Transverse colon (tissue), 4 donors: ENCODE results near the gene RASAL1. TPM values are rescaled to one million over a fixed set of nuclear protein-coding genes. Genes with fewer than 3 reads are reported as not detected.

Experiments used
- DNase-seq: peaks from one replicate; pipeline ENCODE4 v3.0.0-alpha.2; 2019
- H3K27ac ChIP-seq, 4 donors: fragments of 200-600 bp; sonication (generic); 2 replicates each; pipeline ENCODE4 v1.5.1; 2016 to 2018; ENCODE audit warnings: inconsistent platforms in 4 of 4
- H3K27me3 ChIP-seq: fragments of 200-600 bp; sonication (generic); 2 replicates; pipeline ENCODE4 v1.5.1; 2017; ENCODE audit warnings: inconsistent platforms
- H3K36me3 ChIP-seq, 4 donors: fragments of 200-600 bp; sonication (generic); 2 replicates each; pipeline ENCODE4 v1.5.1; 2017 to 2019; ENCODE audit warnings: inconsistent platforms in 4 of 4
- H3K4me1 ChIP-seq, 4 donors: fragments of 200-600 bp; sonication (generic); 2 replicates each; pipeline ENCODE4 v1.5.1; 2017 to 2020; ENCODE audit warnings: inconsistent platforms in 4 of 4
- H3K4me3 ChIP-seq, 4 donors: fragments of 200-600 bp; sonication (generic); 1 replicate in 1 of 4; 2 replicates in 3 of 4; pipeline versions ENCODE4 v1.5.1 to v1.6.1; 2017 to 2019; ENCODE audit warnings: inconsistent platforms in 4 of 4
- H3K9me3 ChIP-seq, 2 donors: fragments of 200-600 bp; sonication (generic); 2 replicates each; pipeline ENCODE4 v1.5.1; 2017 to 2019; ENCODE audit warnings: inconsistent platforms in 2 of 2
- CTCF ChIP-seq, 5 experiments: fragments of 200-600 bp in 3 of 5; fragments of 450-650 bp in 2 of 5; sonication (generic) in 3 of 5; IDR thresholded peaks; 1 replicate in 2 of 5; 2 replicates in 3 of 5; pipeline ENCODE4 v1.5.1; 2016 to 2017; ENCODE audit warnings: antibody characterized with exemption in 5 of 5, inconsistent platforms in 3 of 5, mild to moderate bottlenecking in 2 of 5, moderate library complexity in 1 of 5
- EP300 ChIP-seq: sonication (generic); formaldehyde crosslinking; IDR thresholded peaks from one replicate; pipeline ENCODE4 v1.6.1; 2017; ENCODE audit warnings: antibody characterized with exemption, low read depth
- POLR2A ChIP-seq: fragments of 450-650 bp; IDR thresholded peaks from one replicate; pipeline ENCODE4 v1.6.1; 2016; ENCODE audit warnings: antibody characterized with exemption, mild to moderate bottlenecking, moderate library complexity
- POLR2AphosphoS5 ChIP-seq, 3 donors: sonication (generic); formaldehyde crosslinking; IDR thresholded peaks; one replicate each; pipeline ENCODE4 v1.6.1; 2016; ENCODE audit warnings: antibody characterized with exemption in 3 of 3
- WGBS, 2 donors: methylation state at CpG; one replicate each; pipeline ENCODE4 v1.1.5; 2018; ENCODE audit warnings: low coverage in 1 of 2; 5-methylcytosine and 5-hydroxymethylcytosine counted together
- in situ Hi-C, 4 donors: fragments of 200-750 bp; cut with MboI; loops; one replicate each; pipeline versions ENCODE4 v1.15.0 to v1.15.1; 2017; ENCODE audit warnings: low sequenced_read_pairs in 3 of 4, low pct_ligation_motif_present in 1 of 4, low pct_unique_long_range_greater_than_20kb in 1 of 4
- intact Hi-C: fragments of 100-400 bp; cut with DNase I; formaldehyde crosslinking; loops from one replicate; pipeline ENCODE4 v1.15.1; 2023; ENCODE audit warnings: low total_unique reads
- total RNA-seq, 4 donors: library from RNA; depleted of rRNA; stranded (reverse); fragments of >200 nt; gene quantifications; one replicate each; pipeline ENCODE4 v1.1.0, GENCODE V29; 2016

RASAL1 gene
- total RNA-seq, 4 donors from 2014 or later = 1.9 to 38.2 (median 4.9) TPM

- WGBS, 2 donors = 56 to 67% methylated on average over 1 to 43 of the region's 43 CpGs
- Histone ChIP-seq H3K27ac (no peak overlapping the region), H3K9me3 (no peaks in the 10 kb centered on the region), H3K27me3 (peaks cover 9% of the 10 kb centered on the region), H3K4me1 (peaks cover 0 to 5% (median 0%) of the 10 kb centered on the region in 4 donors), H3K4me3 (peak overlapping the region in 1 of 4 donors; percentile 16), H3K36me3 (no peaks in the 10 kb centered on the region)
- intact Hi-C loops = loop anchor here (5.0 kb wide), 1 partner anchor 923 kb away; no protein-coding TSS in a partner anchor
- TF ChIP-seq EP300 = no peak
- no peak for TF ChIP-seq CTCF (IDR thresholded peaks at IDR 0.05)
- TF ChIP-seq POLR2AphosphoS5 (IDR thresholded peaks at IDR 0.05) = no peak
- no peak for TF ChIP-seq POLR2A
- peak; percentile 32 for DNase-seq
- in situ Hi-C loops = no loop called here
These were observed 31.7 kb downstream of the RASAL1 start for GRCh38 chr12:113103756-113104450.

GRCh38 chr12:113102811-113103210 is 32.8 kb downstream of the RASAL1 start:
- Histone ChIP-seq H3K9me3 (no peaks in the 10 kb centered on the region), H3K36me3 (no peaks in the 10 kb centered on the region), H3K27me3 (peaks cover 9% of the 10 kb centered on the region), H3K4me3 (no peak overlapping the region), H3K4me1 (peaks cover 4 to 14% (median 8%) of the 10 kb centered on the region in 4 donors), H3K27ac (no peak overlapping the region)
- WGBS, 2 donors = 81 to 84% methylated on average over 3 to 5 of the region's 5 CpGs
- no peak for DNase-seq
- TF ChIP-seq POLR2A (no peak), POLR2AphosphoS5 (IDR thresholded peaks at IDR 0.05) (no peak), CTCF (IDR thresholded peaks at IDR 0.05) (no peak), EP300 (no peak)
- intact Hi-C loops = loop anchor here (5.0 kb wide), 1 partner anchor 924 kb away; no protein-coding TSS in a partner anchor
- in situ Hi-C loops = no loop called here

GRCh38 chr12:113101751-113102150 is 33.8 kb downstream of the RASAL1 start:
- WGBS, 2 donors = 86 to 93% methylated on average over 4 to 10 of the region's 10 CpGs
- no peaks in the 10 kb centered on the region for H3K9me3 ChIP-seq
- in situ Hi-C loops = no loop called here

More at GRCh38 chr12:113101751-113102150, 33.8 kb downstream of the RASAL1 start:
- peaks cover 9% of the 10 kb centered on the region for H3K27me3 ChIP-seq
- H3K4me1 ChIP-seq = peaks cover 4 to 14% (median 8%) of the 10 kb centered on the region in 4 donors
- TF ChIP-seq CTCF (IDR thresholded peaks at IDR 0.05) (no peak), EP300 (no peak), POLR2A (no peak), POLR2AphosphoS5 (IDR thresholded peaks at IDR 0.05) (no peak)
- H3K27ac ChIP-seq = no peak overlapping the region
- DNase-seq = no peak
- intact Hi-C loops = loop anchor here (5.0 kb wide), 1 partner anchor 926 kb away; no protein-coding TSS in a partner anchor
- H3K4me3 ChIP-seq = no peak overlapping the region
- no peaks in the 10 kb centered on the region for H3K36me3 ChIP-seq
